NCI-H460 (cell line): ENCODE data around the gene TNS3. TPM values are rescaled to one million over a fixed set of nuclear protein-coding genes. Genes with fewer than 3 reads are reported as not detected.

Experiments
- DNase-seq: peaks from one replicate; pipeline ENCODE4 v3.0.0-alpha.2; 2016; ENCODE audit warnings: low read depth; ENCODE audit errors: extremely low read depth
- total RNA-seq: library from RNA; depleted of rRNA; stranded (reverse); fragments of >200 nt; shearing (Covaris generic); gene quantifications from 2 replicates; pipeline ENCODE4 v1.2.3, GENCODE V29; 2014

The TNS3 gene
- total RNA-seq, 1 experiment from 2014 or later, result 20.0 TPM

DNA sequence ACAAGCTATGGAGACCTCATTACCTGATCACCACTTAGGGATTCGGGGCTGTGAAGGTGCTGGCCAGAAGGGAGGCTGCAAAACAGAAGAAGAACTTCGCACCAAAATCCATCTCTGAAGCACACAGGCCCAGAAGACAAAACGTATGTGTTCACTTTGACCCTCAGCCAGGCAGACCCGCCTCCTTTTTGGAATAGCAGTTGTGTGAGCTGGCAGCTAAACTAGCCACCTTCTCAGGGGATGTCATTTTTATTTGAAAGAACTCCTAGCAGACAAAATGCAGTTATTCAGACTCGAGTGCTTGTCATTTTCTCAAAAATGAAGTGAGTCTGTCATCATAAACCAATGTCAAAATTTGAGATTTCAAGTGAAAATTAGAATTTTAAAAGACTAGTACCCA lies 71.7 kb downstream of the TNS3 start:
- DNase-seq, result no peak

DNA sequence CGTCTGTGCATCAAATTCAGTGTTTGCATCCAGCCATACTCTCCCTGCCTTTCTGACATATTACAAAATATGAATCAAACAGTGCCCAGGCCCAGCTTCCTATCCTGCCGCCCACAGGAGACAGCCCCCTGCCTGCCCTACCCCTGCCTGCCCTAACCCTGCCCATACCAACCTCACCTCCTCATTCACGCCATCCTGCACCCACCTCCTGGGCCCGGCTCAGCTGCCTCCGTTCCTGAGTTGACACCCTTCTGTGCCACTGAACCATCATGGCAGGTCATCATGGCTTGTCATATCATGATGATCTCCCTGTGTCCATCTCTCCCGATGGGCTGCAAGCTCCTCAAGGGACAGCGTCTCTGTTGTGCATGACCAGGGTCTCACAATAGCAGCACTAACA lies 72.3 kb downstream of the TNS3 start:
- no peak for DNase-seq

DNA sequence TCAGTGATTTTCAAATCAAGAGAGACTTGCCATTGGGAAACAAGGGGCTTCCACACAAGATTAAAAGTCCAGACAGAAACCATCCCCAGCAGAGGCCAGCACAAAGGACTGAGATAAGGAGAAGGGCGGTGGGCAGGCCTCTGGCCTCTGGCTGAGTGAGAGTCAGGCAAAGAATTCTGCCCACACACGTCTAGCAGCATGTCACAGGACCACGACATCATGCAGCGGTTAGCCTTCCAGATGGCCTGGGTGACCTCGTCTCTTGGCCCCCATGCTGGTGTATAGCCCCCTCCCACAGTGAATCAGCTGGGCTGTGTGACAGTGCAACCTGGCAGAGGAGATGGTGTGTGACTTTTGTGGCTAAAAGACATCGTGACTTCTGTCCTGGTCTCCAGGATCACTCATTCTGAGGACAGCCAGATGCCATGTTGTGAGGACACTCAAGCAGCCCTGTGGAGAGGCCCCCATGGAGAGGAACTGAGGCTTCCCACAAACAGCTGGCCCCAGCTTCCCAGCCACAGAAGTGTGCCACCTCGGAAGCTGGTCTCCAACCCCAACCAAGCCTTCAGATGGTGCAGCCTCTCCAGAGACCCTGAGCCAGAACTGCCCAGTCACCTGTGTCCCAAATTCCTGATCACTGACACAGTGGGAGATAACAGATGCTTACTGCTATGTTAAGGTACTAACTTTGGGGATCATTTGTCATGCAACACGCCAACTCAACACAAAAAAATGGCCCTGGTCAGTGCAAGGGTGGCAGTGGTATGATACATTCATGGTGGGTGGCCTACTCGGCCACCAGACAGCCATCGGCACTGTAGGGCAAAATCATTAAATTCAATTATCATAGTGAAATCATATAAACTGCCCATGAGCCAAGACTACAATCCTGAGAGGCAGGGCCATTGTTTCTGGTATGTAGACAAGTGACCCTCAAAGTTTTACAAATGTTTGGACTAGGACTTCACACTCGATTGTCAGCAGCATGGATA lies 73.2 kb downstream of the TNS3 start:
- no peak for DNase-seq

DNA sequence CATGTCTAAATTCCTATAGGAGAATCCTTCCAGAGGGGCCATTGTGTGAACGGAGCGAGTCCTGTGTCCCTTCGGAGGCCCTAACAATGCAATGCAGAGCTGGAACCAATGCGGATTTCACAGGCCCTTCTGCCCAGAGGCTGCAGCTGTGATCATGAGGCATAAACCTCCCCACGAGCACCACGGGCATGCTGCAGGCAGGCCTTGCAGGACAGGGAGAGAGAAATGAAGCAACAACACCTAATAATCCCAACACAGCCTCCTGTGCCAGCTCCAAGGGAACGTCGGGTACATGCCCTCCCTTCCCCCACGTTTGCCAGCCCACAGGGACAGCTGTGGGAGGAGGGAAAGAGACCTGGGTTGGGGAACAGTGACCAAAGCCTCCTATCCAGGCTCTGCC lies 74.4 kb downstream of the TNS3 start:
- DNase-seq, result no peak

DNA sequence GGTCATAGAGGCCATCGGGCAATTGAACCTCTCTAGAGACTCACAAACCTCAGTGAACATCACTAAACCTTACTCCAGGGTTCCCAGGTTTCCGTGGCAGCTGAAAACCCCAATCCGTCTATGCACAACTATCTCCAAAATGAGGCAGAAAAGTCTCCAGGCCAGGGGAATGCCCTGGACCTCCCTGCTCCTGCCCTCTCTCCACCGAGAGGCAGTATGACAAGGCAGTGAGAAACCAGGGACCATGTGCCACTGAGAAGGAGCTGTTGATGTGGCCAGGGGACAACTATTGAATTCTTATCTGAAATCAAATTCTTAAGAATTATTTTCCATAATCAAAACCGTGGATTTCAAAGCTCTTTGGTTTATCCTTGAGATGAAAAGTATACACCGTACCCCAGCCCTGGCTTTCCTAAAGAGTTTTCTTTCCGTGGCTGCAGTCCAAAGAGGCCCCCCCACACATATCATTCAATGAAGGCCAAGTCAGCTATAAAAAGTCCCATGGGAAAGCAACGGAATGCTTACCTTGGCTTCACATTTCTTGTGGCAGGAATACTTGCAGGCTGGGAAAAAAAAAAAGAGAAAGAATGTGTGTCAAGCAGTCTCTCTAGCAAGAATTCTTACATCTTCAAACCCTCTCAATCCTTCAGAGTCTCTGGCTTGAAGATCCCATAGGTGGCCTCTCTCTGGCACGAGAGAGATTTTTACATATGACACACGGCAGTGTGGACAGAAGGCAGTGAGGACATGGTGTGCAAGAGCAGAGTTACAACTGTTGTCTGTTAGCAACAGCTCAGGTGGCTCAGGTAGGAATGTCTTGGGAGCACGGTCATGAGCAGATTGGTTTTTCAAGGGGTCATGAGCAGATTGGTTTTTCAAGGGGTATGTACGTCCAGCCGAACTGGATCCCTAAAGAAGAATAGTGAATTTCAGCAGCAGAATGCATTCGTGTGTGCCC lies 75.2 kb downstream of the TNS3 start:
- no peak for DNase-seq

DNA sequence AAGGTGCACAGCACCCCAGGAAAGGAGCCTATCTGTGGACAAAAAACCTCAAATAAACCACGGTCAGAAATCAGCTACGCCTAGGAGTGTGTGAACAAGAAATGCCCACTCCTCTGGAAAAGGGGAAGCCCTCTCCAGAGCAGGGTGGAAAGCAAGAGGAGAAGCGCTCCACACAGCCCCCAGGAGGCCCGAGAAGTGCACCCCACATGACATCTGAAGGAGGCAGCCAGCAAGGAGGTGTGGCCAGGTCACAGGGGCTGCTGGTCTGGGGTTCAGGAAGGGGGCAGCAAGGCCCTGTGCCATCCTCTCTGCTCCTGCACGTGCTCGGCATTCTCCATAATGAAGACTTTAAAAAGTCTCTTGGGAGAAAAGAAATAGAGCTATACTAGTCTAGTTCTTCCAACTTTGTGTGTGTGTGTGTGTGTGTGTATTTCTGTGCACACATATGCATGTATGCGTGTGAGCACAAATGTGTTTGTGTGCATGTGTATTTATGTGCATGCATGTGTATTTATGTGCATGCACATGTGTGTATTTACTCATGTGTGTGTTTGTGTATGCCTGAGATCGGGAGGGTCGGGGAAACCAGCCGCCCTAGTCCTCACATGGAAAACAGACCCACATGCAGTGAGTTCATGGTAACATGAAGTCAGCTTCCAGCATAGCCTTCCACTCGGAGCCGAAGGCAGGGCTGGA lies 76.5 kb downstream of the TNS3 start:
- no peak for DNase-seq

DNA sequence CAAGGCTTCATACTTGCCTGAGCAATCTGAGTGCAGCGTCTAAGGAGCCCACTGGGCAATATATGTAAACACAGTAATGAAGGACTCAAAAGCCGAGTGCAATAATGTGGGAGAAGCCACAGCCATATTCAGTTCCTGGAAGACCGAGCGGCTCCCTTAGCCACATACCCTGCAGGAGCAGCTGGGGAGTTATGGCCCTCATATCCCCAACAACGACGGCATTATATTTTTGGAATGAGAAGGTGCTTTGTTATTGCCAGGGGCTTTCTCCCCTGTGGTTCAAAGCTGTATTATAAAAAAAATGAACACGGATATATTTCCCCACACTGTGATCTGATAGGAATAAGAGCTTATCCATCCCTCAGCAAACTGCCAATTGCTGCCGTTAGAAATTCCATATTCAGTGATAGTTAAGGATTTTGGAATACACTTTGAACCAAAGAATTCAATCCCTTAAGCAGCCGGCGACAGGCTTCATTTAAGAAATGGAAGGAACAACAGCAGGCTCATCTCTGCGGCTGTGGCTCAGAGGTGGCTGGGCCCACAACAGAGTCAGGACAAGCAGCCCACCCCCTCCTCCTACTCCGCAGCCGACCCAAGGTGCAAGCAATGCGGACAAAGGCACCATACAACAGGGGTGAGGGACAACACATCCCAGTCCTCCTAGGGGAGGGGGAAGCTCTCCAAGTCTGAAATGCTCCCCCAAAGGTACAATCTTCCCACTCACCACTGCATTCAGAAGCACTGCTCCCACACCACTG lies 77.2 kb downstream of the TNS3 start:
- no peak for DNase-seq

DNA sequence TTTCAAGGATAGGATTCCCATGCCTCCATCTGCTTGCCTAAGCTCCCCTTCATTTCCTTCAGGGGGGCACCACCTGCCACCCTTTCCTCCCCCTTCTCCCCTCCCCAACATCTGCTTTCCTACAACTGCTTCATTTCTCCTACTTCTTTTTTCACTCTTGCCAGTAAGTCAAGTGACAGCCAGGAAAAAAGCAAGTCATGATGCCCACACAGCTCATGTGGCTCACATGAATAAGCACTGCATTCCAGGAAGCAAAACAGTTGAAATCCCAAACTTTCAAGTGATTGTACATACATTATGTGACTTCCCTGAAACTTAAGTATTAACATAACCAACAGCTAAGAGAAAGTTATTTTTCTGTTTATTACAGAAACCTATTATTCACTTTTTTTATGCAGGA lies 78.6 kb downstream of the TNS3 start:
- DNase-seq, result no peak

DNA sequence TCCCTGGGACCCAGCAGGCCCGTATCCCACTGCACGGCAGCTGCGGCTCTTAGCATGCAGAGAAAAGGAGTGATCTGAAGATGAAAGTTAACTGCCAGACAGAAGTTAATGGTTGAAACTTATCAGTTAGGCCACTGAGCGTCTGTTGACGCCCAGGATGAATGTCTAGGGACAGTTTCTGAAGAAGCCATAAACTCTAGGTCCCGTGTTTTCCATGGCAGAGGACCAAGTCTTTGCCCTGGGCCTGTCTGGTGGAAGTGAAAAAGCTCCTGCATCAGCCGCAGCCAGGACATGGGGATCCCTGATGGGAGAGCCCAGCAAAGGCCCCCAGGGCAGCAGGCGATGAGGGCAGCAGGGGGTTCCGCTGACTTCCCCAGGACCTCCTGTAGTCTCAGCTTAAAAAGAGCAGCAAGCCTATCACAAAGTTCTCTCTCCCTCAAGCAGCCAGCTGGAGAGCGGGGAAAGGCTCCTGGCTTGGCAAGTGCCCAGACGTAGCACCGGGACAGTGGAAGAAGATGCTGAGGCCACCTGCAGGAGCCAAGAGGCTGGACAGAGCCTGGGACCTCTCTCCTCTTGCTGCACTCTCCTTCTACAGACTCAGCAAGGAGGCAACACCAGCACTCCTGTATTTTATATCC lies 79.6 kb downstream of the TNS3 start:
- no peak for DNase-seq

DNA sequence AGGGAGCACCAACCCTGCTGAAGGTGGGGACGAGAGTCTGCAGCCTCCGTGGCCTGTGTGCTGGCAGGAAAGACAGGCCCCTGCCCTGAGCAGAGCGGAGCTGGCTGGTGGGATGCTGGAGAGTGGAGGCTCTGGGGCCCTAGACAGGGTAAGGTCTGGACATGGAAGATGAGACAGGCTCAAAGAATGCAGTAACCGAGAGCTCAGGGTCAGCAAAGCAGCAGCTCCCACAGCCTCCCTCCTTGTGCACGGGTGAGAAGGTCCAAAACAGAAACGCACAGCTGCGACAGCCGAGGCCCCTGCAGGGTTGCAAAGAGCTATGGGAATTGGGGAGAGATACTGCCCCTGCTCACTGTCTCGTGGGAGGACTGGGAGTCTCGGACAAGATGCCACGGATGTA lies 80.5 kb downstream of the TNS3 start:
- no peak for DNase-seq

DNA sequence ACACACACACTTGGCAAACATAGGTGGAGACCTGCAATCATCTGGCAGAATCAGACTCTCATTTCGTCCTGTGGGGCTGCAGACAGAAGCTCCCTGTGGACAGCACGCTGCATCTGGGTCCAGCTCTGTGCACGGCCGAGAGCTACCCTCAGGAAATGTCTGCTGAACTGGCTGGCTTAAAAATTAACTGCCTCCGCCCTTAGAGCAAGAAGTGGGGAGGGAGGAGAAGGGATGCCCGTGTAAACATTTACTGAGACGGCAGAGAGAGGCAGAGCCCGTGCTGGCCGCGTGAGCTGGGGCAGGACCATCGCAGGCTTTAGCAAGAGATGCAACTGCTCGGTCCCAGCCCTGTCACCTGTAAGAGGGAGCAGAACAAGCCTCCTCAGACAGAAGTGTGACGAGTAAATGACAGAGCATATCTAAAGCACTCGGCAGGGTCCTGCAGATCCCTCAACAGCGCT lies 81.8 kb downstream of the TNS3 start:
- DNase-seq, result no peak

DNA sequence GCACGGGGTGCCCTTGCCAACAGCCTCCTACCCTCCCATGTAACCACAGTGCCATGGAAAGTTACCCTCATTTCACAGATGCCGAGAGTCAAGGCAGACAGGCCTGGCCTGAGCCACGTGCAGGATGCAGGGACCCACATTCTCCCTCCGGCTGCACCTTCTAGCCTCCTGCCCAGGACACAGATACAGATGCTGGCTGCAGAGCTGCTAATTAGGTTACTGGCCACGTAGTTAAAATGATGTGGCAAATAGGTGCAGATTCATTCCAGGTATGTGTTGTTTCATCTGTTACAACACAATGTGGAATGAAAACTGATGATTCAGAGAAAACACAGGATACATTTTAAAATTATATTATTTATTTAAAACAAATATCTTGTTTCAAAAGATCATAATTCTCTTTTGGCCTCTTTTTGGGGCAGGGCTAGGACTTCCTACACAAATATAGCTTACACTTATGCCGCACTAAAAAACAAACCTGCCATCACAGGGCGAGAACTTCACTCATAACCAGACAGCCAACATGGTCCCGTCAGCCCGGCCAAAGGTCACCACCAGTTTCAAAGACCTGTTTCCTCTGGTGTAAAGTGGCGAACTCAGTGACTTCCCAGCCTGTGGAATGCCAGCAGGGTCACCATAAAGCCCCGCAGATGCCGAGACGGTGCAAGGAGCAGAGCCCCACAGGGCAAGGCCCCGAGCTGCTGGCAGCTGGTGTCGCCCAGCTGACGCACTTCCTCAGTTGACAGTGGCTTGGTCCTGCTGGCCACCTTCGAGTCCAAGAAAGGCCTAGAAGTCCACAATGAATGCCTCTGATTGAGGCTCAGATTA lies 83.5 kb downstream of the TNS3 start:
- no peak for DNase-seq

DNA sequence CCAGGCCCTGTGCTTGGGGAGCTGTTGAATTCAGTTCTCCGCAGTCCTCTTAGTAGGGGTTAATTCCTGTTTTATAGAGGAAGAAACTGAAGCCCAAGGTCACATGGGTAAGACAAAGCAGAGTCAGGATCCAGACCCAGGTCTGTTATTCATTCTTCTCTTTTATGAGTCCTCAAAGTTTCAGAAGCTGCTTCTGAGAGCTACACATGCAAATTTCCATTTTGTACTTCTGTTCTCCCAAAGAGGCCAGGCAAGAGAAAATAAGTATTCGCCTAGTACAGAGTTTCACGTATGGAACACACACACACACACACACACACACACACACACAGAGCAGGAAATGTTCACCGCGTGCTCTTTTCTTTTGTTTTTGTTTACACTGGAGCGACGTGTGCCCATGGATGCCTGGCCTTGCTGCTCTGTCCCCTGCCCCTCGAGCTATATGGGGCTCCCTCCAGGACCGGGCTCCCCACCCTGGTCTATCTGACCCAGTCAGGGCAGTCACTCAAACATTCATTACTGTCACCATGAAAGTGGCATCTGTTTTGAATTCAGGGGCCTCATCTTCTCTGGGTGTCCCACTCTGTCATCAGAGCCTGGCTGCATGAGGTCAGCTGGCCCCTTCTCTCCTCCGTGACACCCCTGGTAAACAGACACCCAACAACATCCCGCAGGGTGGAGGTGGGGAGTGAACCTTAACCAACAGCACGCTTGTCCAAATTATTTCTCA lies 84.4 kb downstream of the TNS3 start:
- DNase-seq, result no peak

DNA sequence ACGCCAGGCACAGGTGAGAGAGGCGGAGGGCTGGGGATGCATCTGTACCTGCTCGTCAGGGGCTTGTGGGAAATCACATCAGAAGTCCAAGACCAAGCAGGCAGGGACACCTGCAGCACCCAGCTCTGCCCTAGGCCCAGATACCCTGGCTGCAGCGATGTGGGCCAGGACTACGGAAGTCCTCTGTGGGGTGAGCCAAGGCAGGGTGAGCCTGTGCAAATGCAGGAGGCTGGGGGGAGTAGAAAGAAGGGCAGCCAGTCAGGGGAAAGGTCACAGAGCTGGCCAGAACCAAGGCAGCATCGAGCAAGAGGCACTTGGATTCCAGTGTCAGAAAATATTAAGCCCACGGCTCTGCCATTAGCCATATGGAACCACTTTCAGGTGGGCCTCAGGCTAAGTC lies 85.2 kb downstream of the TNS3 start:
- DNase-seq, result no peak

DNA sequence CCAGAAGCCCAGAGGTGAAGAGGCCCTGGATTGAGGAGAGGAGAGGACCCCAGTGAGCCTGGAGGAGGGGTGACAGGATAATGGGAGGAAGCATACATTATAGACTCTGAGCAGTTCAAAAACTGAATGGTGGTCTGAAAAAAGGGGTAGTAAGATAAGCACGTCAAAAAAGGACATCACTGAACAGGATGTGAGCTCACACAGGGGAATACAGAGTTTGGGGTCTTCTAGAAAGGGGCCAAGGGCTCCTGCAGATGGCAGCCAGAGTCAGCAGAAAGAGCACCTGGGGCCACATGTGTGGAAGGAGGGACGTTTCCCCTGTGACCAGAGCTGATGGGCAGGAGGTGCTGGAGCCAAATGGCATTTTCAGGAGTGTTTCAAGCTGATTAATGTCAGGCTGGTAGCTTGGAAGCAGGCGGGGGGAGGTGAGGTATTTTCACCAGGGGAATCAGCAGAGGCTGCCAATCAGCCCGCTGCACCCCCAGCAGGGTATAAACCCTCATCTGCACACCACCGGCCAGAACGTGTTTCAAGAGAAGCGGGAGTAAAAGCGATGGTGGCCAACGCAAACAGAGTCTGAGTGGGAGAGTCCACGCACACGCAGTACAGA lies 85.8 kb downstream of the TNS3 start:
- no peak for DNase-seq

DNA sequence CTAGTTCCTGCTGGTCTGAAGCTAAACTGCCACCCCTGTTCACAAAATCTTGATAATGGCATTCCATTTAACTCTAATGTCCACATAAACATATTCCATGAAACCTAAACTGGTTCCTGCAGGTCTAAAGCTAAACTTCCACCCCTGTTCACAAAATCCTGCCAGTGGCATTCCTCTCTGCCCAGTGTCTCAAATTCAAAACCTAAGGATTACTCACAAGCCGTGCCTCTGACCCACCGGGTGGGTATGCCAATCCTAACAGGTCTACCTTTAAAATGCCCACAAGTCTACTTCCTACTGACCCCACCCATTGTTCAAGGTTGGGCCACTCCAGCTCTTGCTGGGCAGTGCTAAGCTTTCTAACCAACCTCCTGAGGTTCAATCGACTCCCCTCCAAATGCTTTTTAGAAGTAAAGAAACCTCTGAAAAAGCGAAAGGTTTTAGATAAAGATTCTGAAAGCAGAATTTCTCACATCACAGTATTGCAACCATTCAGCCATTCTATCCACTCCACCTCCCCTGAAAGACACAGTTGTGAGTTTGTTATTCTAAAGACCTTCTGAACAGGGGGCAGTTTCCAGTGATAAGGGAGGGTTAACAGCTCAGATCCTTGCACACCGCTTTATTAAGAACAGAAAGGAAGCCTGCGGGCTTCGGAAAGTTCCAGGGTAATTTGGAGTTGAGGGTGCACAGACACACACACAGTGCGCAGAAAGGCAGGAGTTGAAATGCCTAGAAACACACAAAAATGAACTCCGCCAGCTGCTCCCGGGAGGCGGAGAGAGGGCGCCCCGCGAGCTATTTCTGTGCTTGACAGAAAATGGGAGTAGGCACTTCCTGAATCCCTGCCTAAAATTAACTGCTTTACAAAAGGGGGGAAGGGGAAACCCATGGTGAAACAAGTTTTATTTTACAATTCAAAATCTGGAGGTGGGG lies 87.7 kb downstream of the TNS3 start:
- no peak for DNase-seq
